ENCODE data around the gene LMF1. TPM values are rescaled to one million over a fixed set of nuclear protein-coding genes. Genes with fewer than 3 reads are reported as not detected.

Gene LMF1
- total and polyA plus RNA-seq, 9 of the 15 experiments (the other 6 are each of a cell fraction or from before 2014, with no cell fraction given), result 0.11 to 1.6 (median 0.55) TPM; not detected in 1

DNA sequence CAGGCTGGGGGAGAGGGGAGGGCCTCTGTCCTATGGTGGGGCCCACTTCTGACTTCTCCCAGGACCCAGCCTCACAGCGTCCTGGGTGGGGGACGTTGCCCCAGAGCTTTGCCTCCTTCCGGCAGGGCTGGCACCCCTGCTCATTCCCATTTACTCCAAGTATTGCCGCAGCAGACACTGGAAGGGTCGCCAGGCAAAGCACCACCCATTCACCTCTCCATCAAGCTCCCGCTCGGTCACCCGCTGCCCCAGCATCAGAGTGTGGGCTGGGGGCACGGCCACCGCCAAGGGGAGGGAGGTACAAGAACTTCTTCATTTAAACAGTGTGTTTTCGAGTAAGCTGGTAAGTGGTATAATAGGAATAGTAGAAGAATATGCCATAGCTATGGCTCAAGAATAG is 117.5 kb downstream of the LMF1 start (continued):
- TF ChIP-seq, protein P1, sequence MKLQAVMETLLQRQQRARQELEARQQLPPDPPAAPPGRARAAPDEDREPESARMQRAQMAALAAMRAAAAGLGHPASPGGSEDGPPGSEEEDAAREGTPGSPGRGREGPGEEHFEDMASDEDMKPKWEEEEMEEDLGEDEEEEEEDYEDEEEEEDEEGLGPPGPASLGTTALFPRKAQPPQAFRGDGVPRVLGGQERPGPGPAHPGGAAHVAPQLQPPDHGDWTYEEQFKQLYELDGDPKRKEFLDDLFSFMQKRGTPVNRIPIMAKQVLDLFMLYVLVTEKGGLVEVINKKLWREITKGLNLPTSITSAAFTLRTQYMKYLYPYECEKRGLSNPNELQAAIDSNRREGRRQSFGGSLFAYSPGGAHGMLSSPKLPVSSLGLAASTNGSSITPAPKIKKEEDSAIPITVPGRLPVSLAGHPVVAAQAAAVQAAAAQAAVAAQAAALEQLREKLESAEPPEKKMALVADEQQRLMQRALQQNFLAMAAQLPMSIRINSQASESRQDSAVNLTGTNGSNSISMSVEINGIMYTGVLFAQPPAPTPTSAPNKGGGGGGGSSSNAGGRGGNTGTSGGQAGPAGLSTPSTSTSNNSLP (IDR thresholded peaks at IDR 0.05; ENCODE audit: borderline replicate concordance, low read depth, low read length), result no peak
- TF ChIP-seq MYC (IDR thresholded peaks at IDR 0.05; ENCODE audit: low read depth, low read length) (no peak), MYC (CRISPR knock-in tag; IDR thresholded peaks at IDR 0.05; ENCODE audit: borderline replicate concordance, low read depth) (no peak), FOXJ2 (tag; IDR thresholded peaks at IDR 0.05) (no peak), EP300 (IDR thresholded peaks at IDR 0.05; ENCODE audit: low read length) (no peak)
- TF ChIP-seq, protein P2, sequence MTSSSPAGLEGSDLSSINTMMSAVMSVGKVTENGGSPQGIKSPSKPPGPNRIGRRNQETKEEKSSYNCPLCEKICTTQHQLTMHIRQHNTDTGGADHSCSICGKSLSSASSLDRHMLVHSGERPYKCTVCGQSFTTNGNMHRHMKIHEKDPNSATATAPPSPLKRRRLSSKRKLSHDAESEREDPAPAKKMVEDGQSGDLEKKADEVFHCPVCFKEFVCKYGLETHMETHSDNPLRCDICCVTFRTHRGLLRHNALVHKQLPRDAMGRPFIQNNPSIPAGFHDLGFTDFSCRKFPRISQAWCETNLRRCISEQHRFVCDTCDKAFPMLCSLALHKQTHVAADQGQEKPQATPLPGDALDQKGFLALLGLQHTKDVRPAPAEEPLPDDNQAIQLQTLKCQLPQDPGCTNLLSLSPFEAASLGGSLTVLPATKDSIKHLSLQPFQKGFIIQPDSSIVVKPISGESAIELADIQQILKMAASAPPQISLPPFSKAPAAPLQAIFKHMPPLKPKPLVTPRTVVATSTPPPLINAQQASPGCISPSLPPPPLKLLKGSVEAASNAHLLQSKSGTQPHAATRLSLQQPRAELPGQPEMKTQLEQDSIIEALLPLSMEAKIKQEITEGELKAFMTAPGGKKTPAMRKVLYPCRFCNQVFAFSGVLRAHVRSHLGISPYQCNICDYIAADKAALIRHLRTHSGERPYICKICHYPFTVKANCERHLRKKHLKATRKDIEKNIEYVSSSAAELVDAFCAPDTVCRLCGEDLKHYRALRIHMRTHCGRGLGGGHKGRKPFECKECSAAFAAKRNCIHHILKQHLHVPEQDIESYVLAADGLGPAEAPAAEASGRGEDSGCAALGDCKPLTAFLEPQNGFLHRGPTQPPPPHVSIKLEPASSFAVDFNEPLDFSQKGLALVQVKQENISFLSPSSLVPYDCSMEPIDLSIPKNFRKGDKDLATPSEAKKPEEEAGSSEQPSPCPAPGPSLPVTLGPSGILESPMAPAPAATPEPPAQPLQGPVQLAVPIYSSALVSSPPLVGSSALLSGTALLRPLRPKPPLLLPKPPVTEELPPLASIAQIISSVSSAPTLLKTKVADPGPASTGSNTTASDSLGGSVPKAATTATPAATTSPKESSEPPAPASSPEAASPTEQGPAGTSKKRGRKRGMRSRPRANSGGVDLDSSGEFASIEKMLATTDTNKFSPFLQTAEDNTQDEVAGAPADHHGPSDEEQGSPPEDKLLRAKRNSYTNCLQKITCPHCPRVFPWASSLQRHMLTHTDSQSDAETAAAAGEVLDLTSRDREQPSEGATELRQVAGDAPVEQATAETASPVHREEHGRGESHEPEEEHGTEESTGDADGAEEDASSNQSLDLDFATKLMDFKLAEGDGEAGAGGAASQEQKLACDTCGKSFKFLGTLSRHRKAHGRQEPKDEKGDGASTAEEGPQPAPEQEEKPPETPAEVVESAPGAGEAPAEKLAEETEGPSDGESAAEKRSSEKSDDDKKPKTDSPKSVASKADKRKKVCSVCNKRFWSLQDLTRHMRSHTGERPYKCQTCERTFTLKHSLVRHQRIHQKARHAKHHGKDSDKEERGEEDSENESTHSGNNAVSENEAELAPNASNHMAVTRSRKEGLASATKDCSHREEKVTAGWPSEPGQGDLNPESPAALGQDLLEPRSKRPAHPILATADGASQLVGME (CRISPR knock-in tag; IDR thresholded peaks at IDR 0.05), result no peak

All from K562 (cell line).